HEK293 (cell line): ENCODE measurements around the gene YIPF6.

Experiments
- KLF9 ChIP-seq: fragments of 450-650 bp; formaldehyde crosslinking; IDR thresholded peaks from 2 replicates; pipeline ENCODE4 v1.5.1; 2016; ENCODE audit warnings: missing biosample characterization, missing genetic modification characterization, low read depth
- MYNN ChIP-seq: fragments of 450-650 bp; formaldehyde crosslinking; IDR thresholded peaks from 2 replicates; pipeline ENCODE4 v1.5.1; 2016; ENCODE audit warnings: missing biosample characterization, missing genetic modification characterization, borderline replicate concordance
- OVOL3 ChIP-seq: fragments of 450-650 bp; formaldehyde crosslinking; IDR thresholded peaks from 2 replicates; pipeline ENCODE4 v1.5.1; 2016; ENCODE audit warnings: missing biosample characterization, missing genetic modification characterization
- RBAK ChIP-seq: fragments of 450-650 bp; formaldehyde crosslinking; IDR thresholded peaks from 2 replicates; pipeline ENCODE4 v1.5.1; 2016; ENCODE audit warnings: missing biosample characterization, missing genetic modification characterization
- SCRT1 ChIP-seq: fragments of 450-650 bp; formaldehyde crosslinking; IDR thresholded peaks from 2 replicates; pipeline ENCODE4 v1.5.1; 2016; ENCODE audit warnings: missing biosample characterization, missing genetic modification characterization, borderline replicate concordance
- SCRT2 ChIP-seq: fragments of 450-650 bp; formaldehyde crosslinking; IDR thresholded peaks from 2 replicates; pipeline ENCODE4 v1.5.1; 2016; ENCODE audit warnings: missing biosample characterization, missing genetic modification characterization
- WT1 ChIP-seq: fragments of 450-650 bp; formaldehyde crosslinking; IDR thresholded peaks from 2 replicates; pipeline ENCODE4 v1.5.1; 2016; ENCODE audit warnings: missing biosample characterization, missing genetic modification characterization
- YY2 ChIP-seq: fragments of 450-650 bp; formaldehyde crosslinking; IDR thresholded peaks from 2 replicates; pipeline ENCODE4 v1.5.1; 2016; ENCODE audit warnings: missing biosample characterization, missing genetic modification characterization
- ZBTB48 ChIP-seq: fragments of 450-650 bp; formaldehyde crosslinking; IDR thresholded peaks from 2 replicates; pipeline ENCODE4 v1.5.1; 2016; ENCODE audit warnings: missing biosample characterization, missing genetic modification characterization
- ZBTB8A ChIP-seq: fragments of 450-650 bp; formaldehyde crosslinking; IDR thresholded peaks from 2 replicates; pipeline ENCODE4 v1.5.1; 2016; ENCODE audit warnings: missing biosample characterization, missing genetic modification characterization
- ZNF121 ChIP-seq: fragments of 450-650 bp; formaldehyde crosslinking; IDR thresholded peaks from 2 replicates; pipeline ENCODE4 v1.5.1; 2016; ENCODE audit warnings: missing biosample characterization, missing genetic modification characterization
- ZNF2 ChIP-seq: fragments of 450-650 bp; formaldehyde crosslinking; IDR thresholded peaks from 2 replicates; pipeline ENCODE4 v1.5.1; 2016; ENCODE audit warnings: missing biosample characterization, missing genetic modification characterization
- ZNF266 ChIP-seq: fragments of 450-650 bp; formaldehyde crosslinking; IDR thresholded peaks from 2 replicates; pipeline ENCODE4 v1.5.1; 2016; ENCODE audit warnings: missing biosample characterization, missing genetic modification characterization, low read depth
- ZNF354C ChIP-seq: fragments of 450-650 bp; formaldehyde crosslinking; IDR thresholded peaks from 2 replicates; pipeline ENCODE4 v1.5.1; 2016; ENCODE audit warnings: missing biosample characterization, missing genetic modification characterization, low read depth, borderline replicate concordance
- ZNF544 ChIP-seq: fragments of 450-650 bp; formaldehyde crosslinking; IDR thresholded peaks from 2 replicates; pipeline ENCODE4 v1.5.0; 2017; ENCODE audit warnings: missing biosample characterization, missing genetic modification characterization
- ZNF558 ChIP-seq: fragments of 450-650 bp; formaldehyde crosslinking; IDR thresholded peaks from 2 replicates; pipeline ENCODE4 v1.5.1; 2016; ENCODE audit warnings: missing biosample characterization, missing genetic modification characterization
- ZNF561 ChIP-seq: fragments of 450-650 bp; IDR thresholded peaks from 2 replicates; pipeline ENCODE4 v1.5.1; 2018; ENCODE audit warnings: missing biosample characterization, missing genetic modification characterization, borderline replicate concordance
- ZNF629 ChIP-seq: fragments of 450-650 bp; formaldehyde crosslinking; IDR thresholded peaks from 2 replicates; pipeline ENCODE4 v1.5.1; 2017; ENCODE audit warnings: missing biosample characterization, missing genetic modification characterization
- ZNF654 ChIP-seq: fragments of 450-650 bp; formaldehyde crosslinking; IDR thresholded peaks from 2 replicates; pipeline ENCODE4 v1.5.1; 2016; ENCODE audit warnings: low read depth, missing biosample characterization, missing genetic modification characterization
- ZNF776 ChIP-seq: fragments of 450-650 bp; formaldehyde crosslinking; IDR thresholded peaks from 2 replicates; pipeline ENCODE4 v1.5.0; 2017; ENCODE audit warnings: missing biosample characterization, missing genetic modification characterization, borderline replicate concordance
- ZNF777 ChIP-seq: fragments of 450-650 bp; formaldehyde crosslinking; IDR thresholded peaks from 2 replicates; pipeline ENCODE4 v1.5.1; 2017; ENCODE audit warnings: missing biosample characterization, missing genetic modification characterization, borderline replicate concordance
- TF ChIP-seq, protein P1 (sequence below): fragments of 450-650 bp; formaldehyde crosslinking; IDR thresholded peaks from 2 replicates; pipeline ENCODE4 v1.5.1; 2016; ENCODE audit warnings: missing biosample characterization, missing genetic modification characterization
- TF ChIP-seq, protein P2 (sequence below): fragments of 450-650 bp; formaldehyde crosslinking; IDR thresholded peaks from 2 replicates; pipeline ENCODE4 v1.5.1; 2016; ENCODE audit warnings: missing biosample characterization, missing genetic modification characterization
- TF ChIP-seq, protein P3 (sequence below): fragments of 450-650 bp; formaldehyde crosslinking; IDR thresholded peaks from 2 replicates; pipeline ENCODE4 v1.5.1; 2016; ENCODE audit warnings: missing biosample characterization, missing genetic modification characterization
- TF ChIP-seq, protein P4 (sequence below): fragments of 450-650 bp; formaldehyde crosslinking; IDR thresholded peaks from 2 replicates; pipeline ENCODE4 v1.5.1; 2017; ENCODE audit warnings: missing biosample characterization, missing genetic modification characterization
- TF ChIP-seq, protein P5 (sequence below): fragments of 450-650 bp; formaldehyde crosslinking; IDR thresholded peaks from 2 replicates; pipeline ENCODE4 v1.5.1; 2016; ENCODE audit warnings: missing biosample characterization, missing genetic modification characterization
- TF ChIP-seq, protein P6 (sequence below): fragments of 450-650 bp; formaldehyde crosslinking; IDR thresholded peaks from 2 replicates; pipeline ENCODE4 v1.5.1; 2017; ENCODE audit warnings: missing biosample characterization, missing genetic modification characterization

The YIPF6 gene

DNA sequence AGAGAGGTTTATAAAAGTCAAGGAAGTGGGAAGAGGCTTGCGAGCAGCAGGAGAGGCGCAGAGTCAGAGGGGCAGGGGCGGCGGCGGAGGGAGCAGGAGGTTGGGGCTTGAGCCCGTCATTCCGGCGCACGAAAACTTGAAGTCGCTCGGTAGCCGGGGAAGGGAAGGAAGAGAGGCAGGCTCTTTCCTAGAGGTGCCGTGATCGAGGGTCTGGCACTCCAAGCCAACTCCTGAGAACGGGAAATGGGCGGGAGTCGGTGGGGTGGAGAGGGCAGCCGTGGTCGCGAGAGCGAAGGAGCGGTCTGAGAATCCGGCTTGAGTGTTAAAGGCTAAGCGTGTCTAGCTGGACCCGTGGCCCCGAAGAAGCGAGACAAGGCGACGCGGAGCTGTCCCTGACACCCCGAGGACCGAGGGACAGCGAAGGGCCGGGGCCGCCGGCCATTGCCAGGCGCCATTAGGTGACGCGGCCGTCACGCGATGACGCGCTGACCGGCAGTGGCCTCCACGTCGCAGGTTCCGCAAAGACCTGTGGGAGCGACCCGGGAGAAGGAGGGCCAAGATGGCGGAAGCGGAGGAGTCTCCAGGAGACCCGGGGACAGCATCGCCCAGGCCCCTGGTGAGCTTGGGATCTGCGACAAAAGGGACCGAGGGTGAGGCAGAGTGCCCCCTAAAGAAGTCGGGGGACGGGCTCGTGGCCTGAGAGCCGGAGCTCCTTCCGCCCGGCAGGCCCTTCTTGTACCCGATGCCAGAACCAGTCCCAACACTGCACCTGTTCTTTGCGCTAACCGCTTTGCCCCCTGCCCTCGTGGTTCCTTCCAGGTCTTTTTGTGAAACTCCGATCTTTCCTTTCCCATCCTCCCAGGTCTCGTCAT is at the start of gene YIPF6 (continued):
- TF ChIP-seq ZNF629, result peak; percentile 92
- peak; percentile 59; the same call in 1 of the 2 replicates for TF ChIP-seq ZNF121
- no peak for TF ChIP-seq RBAK (tag by site-specific recombination)
- TF ChIP-seq SCRT1, result peak; percentile 70; the same call in 1 of the 2 replicates
- TF ChIP-seq ZBTB8A (tag by site-specific recombination), result peak; percentile 23; the same call in 1 of the 2 replicates
- TF ChIP-seq ZNF561, result no peak
- no peak for TF ChIP-seq WT1
- no peak for TF ChIP-seq OVOL3 (tag by site-specific recombination)
- TF ChIP-seq, protein P1, sequence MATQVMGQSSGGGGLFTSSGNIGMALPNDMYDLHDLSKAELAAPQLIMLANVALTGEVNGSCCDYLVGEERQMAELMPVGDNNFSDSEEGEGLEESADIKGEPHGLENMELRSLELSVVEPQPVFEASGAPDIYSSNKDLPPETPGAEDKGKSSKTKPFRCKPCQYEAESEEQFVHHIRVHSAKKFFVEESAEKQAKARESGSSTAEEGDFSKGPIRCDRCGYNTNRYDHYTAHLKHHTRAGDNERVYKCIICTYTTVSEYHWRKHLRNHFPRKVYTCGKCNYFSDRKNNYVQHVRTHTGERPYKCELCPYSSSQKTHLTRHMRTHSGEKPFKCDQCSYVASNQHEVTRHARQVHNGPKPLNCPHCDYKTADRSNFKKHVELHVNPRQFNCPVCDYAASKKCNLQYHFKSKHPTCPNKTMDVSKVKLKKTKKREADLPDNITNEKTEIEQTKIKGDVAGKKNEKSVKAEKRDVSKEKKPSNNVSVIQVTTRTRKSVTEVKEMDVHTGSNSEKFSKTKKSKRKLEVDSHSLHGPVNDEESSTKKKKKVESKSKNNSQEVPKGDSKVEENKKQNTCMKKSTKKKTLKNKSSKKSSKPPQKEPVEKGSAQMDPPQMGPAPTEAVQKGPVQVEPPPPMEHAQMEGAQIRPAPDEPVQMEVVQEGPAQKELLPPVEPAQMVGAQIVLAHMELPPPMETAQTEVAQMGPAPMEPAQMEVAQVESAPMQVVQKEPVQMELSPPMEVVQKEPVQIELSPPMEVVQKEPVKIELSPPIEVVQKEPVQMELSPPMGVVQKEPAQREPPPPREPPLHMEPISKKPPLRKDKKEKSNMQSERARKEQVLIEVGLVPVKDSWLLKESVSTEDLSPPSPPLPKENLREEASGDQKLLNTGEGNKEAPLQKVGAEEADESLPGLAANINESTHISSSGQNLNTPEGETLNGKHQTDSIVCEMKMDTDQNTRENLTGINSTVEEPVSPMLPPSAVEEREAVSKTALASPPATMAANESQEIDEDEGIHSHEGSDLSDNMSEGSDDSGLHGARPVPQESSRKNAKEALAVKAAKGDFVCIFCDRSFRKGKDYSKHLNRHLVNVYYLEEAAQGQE, result no peak; the same call in 1 of the 2 replicates
- TF ChIP-seq ZNF544 (tag by site-specific recombination), result no peak
- TF ChIP-seq, protein P2, sequence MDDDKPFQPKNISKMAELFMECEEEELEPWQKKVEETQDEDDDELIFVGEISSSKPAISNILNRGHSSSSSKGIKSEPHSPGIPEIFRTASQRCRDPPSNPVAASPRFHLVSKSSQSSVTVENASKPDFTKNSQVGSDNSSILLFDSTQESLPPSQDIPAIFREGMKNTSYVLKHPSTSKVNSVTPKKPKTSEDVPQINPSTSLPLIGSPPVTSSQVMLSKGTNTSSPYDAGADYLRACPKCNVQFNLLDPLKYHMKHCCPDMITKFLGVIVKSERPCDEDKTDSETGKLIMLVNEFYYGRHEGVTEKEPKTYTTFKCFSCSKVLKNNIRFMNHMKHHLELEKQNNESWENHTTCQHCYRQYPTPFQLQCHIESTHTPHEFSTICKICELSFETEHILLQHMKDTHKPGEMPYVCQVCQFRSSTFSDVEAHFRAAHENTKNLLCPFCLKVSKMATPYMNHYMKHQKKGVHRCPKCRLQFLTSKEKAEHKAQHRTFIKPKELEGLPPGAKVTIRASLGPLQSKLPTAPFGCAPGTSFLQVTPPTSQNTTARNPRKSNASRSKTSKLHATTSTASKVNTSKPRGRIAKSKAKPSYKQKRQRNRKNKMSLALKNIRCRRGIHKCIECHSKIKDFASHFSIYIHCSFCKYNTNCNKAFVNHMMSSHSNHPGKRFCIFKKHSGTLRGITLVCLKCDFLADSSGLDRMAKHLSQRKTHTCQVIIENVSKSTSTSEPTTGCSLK (tag by site-specific recombination), result no peak
- no peak for TF ChIP-seq ZNF776 (tag by site-specific recombination)
- TF ChIP-seq ZNF654 (tag by site-specific recombination), result no peak
- TF ChIP-seq ZNF558 (tag by site-specific recombination), result no peak
- peak; percentile 56; the same call in 1 of the 2 replicates for TF ChIP-seq ZNF777
- peak; percentile 95 for TF ChIP-seq YY2
- no peak for TF ChIP-seq ZNF266 (tag by site-specific recombination)
- TF ChIP-seq, protein P3, sequence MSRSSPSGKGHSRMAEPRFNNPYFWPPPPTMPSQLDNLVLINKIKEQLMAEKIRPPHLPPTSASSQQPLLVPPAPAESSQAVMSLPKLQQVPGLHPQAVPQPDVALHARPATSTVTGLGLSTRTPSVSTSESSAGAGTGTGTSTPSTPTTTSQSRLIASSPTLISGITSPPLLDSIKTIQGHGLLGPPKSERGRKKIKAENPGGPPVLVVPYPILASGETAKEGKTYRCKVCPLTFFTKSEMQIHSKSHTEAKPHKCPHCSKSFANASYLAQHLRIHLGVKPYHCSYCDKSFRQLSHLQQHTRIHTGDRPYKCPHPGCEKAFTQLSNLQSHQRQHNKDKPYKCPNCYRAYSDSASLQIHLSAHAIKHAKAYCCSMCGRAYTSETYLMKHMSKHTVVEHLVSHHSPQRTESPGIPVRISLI (tag by site-specific recombination), result no peak
- TF ChIP-seq, protein P4, sequence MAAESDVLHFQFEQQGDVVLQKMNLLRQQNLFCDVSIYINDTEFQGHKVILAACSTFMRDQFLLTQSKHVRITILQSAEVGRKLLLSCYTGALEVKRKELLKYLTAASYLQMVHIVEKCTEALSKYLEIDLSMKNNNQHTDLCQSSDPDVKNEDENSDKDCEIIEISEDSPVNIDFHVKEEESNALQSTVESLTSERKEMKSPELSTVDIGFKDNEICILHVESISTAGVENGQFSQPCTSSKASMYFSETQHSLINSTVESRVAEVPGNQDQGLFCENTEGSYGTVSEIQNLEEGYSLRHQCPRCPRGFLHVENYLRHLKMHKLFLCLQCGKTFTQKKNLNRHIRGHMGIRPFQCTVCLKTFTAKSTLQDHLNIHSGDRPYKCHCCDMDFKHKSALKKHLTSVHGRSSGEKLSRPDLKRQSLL, result no peak
- no peak for TF ChIP-seq ZBTB48 (tag by site-specific recombination)
- TF ChIP-seq, protein P5, sequence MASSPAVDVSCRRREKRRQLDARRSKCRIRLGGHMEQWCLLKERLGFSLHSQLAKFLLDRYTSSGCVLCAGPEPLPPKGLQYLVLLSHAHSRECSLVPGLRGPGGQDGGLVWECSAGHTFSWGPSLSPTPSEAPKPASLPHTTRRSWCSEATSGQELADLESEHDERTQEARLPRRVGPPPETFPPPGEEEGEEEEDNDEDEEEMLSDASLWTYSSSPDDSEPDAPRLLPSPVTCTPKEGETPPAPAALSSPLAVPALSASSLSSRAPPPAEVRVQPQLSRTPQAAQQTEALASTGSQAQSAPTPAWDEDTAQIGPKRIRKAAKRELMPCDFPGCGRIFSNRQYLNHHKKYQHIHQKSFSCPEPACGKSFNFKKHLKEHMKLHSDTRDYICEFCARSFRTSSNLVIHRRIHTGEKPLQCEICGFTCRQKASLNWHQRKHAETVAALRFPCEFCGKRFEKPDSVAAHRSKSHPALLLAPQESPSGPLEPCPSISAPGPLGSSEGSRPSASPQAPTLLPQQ (tag by site-specific recombination), result peak; percentile 43; the same call in 1 of the 2 replicates
- peak; percentile 58; the same call in 1 of the 2 replicates for TF ChIP-seq KLF9
- no peak for TF ChIP-seq ZNF354C
- TF ChIP-seq, protein P6, sequence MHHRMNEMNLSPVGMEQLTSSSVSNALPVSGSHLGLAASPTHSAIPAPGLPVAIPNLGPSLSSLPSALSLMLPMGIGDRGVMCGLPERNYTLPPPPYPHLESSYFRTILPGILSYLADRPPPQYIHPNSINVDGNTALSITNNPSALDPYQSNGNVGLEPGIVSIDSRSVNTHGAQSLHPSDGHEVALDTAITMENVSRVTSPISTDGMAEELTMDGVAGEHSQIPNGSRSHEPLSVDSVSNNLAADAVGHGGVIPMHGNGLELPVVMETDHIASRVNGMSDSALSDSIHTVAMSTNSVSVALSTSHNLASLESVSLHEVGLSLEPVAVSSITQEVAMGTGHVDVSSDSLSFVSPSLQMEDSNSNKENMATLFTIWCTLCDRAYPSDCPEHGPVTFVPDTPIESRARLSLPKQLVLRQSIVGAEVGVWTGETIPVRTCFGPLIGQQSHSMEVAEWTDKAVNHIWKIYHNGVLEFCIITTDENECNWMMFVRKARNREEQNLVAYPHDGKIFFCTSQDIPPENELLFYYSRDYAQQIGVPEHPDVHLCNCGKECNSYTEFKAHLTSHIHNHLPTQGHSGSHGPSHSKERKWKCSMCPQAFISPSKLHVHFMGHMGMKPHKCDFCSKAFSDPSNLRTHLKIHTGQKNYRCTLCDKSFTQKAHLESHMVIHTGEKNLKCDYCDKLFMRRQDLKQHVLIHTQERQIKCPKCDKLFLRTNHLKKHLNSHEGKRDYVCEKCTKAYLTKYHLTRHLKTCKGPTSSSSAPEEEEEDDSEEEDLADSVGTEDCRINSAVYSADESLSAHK (tag by site-specific recombination), result no peak
- peak; percentile 69 for TF ChIP-seq ZNF2 (tag by site-specific recombination)
- peak; percentile 94 for TF ChIP-seq SCRT2
- no peak for TF ChIP-seq MYNN
